HG03571 (cell line): ENCODE data around the gene ZNF205.

Experiments used
- ATAC-seq: cut with Tn5 transposase; IDR thresholded peaks from one replicate; pipeline ENCODE4 v1.9.1; 2021; ENCODE audit not compliant: unreplicated experiment

The ZNF205 gene

GRCh38 chr16:3084969-3085670 lies 27.3 kb upstream of the ZNF205 start:
- ATAC-seq, result no peak

GRCh38 chr16:3085868-3086595 lies 26.4 kb upstream of the ZNF205 start:
- no peak for ATAC-seq

- no peak for ATAC-seq
Measured at GRCh38 chr16:3086596-3087242, 25.7 kb upstream of the ZNF205 start.

- no peak for ATAC-seq
Measured at GRCh38 chr16:3087243-3088235, 24.8 kb upstream of the ZNF205 start.

- ATAC-seq, result no peak
Measured at GRCh38 chr16:3088450-3088849, 23.9 kb upstream of the ZNF205 start.

GRCh38 chr16:3088925-3089716 lies 23.3 kb upstream of the ZNF205 start:
- ATAC-seq, result no peak

DNA sequence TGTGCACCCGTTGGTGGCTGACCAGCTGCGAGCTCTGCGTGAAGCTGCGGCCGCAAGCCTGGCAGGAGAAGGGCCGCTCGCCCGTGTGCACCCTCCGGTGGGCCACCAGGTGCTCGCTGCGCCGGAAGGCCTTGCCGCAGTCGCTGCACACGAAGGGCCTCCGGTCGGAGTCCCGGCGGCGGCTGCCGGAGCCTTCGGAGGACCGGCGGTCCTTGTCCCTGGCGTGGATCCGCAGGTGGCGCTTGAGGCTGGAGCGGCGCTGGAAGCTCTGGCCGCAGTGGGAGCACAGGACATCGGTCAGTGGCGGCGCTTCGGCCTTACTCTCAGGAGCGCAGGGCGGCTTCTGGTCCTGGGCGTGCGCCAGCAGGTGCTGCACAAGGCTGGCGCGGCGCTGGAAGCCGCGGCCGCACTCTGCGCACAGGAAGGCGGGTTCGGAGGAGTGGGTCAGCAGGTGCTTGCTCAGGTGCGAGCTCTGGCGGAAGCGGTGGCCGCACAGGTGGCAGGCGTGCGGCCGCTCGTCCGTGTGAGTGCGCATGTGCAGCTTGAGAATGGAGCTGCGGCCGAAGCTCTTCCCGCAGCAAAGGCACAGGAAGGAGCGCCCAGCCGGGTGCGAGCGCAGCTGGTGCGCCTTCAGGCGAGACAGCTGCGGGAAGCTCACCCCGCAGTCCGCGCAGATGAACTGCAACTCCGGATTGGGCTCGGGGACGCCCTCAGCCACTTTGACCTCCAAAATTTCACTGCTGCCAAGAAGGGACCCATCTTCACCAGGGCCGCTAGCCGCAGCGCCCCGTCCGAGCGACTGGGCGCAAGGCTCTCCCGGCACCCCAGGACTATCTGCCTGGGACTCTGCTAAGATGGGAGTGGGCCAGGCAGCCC lies 22.4 kb upstream of the ZNF205 start:
- no peak for ATAC-seq

- ATAC-seq, result no peak
Measured at GRCh38 chr16:3091551-3091950, 20.8 kb upstream of the ZNF205 start.

GRCh38 chr16:3092501-3092941 lies 19.9 kb upstream of the ZNF205 start:
- ATAC-seq, result no peak

- ATAC-seq, result no peak
Measured at GRCh38 chr16:3094289-3095027, 17.9 kb upstream of the ZNF205 start.

DNA sequence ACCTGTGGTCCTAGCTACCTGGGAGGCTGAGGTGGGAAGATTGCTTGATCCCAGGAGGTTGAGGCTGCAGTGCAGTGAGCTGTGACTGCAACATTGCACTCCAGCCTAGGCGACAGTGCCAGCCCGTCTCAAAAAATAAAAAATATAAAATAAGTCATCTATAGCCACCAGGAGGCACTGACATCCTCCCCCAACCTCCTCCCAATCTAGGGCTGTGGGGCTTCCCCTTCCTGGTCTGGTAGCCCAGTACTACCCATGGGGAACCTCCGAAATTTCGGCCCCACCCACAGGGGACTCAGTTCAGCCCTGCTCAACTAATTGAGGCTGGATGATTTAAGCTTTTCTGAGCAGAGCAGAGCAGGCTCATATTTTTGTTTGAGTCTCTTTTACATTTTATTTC lies 16.5 kb upstream of the ZNF205 start:
- no peak for ATAC-seq

- no peak for ATAC-seq
Measured at GRCh38 chr16:3096362-3096761, 16.0 kb upstream of the ZNF205 start.

- ATAC-seq, result no peak
Measured at GRCh38 chr16:3097266-3097665, 15.1 kb upstream of the ZNF205 start.

DNA sequence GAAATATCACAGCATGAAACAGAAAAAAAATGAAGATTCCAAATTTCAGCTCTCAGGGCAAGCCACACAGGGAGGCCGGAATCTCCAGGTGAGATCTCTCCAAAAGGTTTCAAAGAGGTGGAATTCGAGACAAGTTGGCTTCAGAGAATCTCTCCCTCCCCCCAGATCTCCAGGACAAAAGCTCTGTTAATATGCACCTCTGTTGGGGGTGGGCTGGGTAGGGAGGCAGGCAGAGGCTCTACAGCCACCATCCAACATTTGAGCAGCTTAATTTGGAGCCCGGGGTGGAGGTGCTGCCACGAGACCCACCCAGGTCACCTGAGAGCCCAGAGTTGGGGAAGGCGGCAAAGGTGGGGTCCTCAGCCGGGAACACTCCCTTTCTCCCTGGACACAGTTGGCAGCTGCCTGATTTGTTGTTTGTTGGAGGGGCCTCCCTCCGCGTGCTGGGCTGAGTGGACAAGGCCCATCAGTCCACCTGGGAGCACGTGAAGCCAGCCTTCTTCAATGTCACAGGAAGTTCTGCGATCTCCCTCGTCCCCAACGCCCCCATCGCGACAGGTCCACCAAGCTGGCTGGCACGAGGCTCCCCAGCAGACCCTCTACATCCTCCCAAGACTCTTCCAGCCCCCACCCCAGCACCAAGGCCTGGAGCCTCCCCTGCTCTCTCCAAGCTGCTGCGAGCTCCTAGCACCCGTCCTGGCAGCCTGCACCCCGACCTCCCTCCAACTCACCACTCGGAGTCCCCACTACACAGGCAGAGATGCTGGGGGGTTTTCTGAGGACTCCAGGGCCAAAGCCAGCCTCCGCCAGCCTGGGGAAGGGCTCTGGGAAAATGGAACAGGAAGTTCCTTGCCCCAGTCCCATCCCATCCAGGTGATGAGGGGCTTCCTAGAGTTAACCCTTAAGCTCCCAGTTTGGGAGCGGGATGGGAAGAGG lies 13.7 kb upstream of the ZNF205 start, which contains the start of gene ZSCAN10:
ZSCAN10 (minus strand) TSS at position 836 of the 936 bp plus-strand sequence. CDS start 6,357 bp downstream, outside the sequence.
- no peak for ATAC-seq

- ATAC-seq, result no peak
Measured at GRCh38 chr16:3099395-3099731, 13.0 kb upstream of the ZNF205 start.

- no peak for ATAC-seq
Measured at GRCh38 chr16:3099732-3100499, 12.5 kb upstream of the ZNF205 start.
